PC-9 (cell line): ENCODE data around the gene WFIKKN2. TPM values are rescaled to one million over a fixed set of nuclear protein-coding genes. Genes with fewer than 3 reads are reported as not detected.

Experiments
- BruUV-seq: library from RNA; stranded (reverse); fragments of 400-500 nt; replicated peaks from 2 replicates; lab custom pipeline; 2021; lab: Mats Ljungman, UMichigan
- CTCF ChIA-PET: fragments of 300-600 bp; sonication (Branson Sonifier 250); formaldehyde crosslinking; loops from one replicate; lab custom pipeline; 2022; ENCODE audit warnings: antibody characterized with exemption; lab: Charles Lee
- POLR2A ChIA-PET: fragments of 300-600 bp; sonication (Branson Sonifier 250); formaldehyde crosslinking; loops from one replicate; lab custom pipeline; 2022; ENCODE audit warnings: antibody characterized with exemption; ENCODE audit not compliant: unreplicated experiment; lab: Charles Lee
- DNase-seq, 2 experiments: peaks; one replicate each; pipeline versions ENCODE4 v3.0.0 to v3.0.0-alpha.2; 2015 to 2022; ENCODE audit warnings: mixed read lengths in 1 of 2
- H2AFZ ChIP-seq: fragments of 200-600 bp; sonication (generic); 2 replicates; pipeline ENCODE4 v1.8.1; 2017; ENCODE audit warnings: antibody characterized with exemption
- H3F3A ChIP-seq: fragments of 200-600 bp; sonication (generic); 2 replicates; pipeline ENCODE4 v1.8.1; 2017; ENCODE audit warnings: antibody characterized with exemption, mild to moderate bottlenecking, low read depth; ENCODE audit not compliant: insufficient read depth
- H3K27ac ChIP-seq: fragments of 200-600 bp; sonication (generic); 2 replicates; pipeline ENCODE4 v1.6.1; 2016; ENCODE audit warnings: mixed run types
- H3K27me3 ChIP-seq: fragments of 200-600 bp; sonication (generic); 2 replicates; pipeline ENCODE4 v1.6.1; 2016; ENCODE audit warnings: low read depth, mixed run types; ENCODE audit not compliant: insufficient read depth
- H3K36me3 ChIP-seq: fragments of 200-600 bp; sonication (generic); 2 replicates; pipeline ENCODE4 v1.6.1; 2016; ENCODE audit warnings: low read depth, mixed run types
- H3K4me1 ChIP-seq: fragments of 200-600 bp; sonication (generic); replicated peaks from 2 replicates; pipeline ENCODE4 v1.6.1; 2016; ENCODE audit warnings: mixed run types; ENCODE audit not compliant: insufficient read depth
- H3K4me2 ChIP-seq: fragments of 200-600 bp; sonication (generic); 2 replicates; pipeline ENCODE4 v1.6.1; 2017; ENCODE audit warnings: mixed run types
- H3K4me3 ChIP-seq: fragments of 200-600 bp; sonication (generic); 2 replicates; pipeline ENCODE4 v1.6.1; 2016; ENCODE audit warnings: mixed run types
- H3K79me2 ChIP-seq: fragments of 200-600 bp; sonication (generic); 2 replicates; pipeline ENCODE4 v1.6.1; 2017; ENCODE audit warnings: low read depth, mixed run types
- H3K9me2 ChIP-seq: fragments of 200-600 bp; sonication (generic); 2 replicates; pipeline ENCODE4 v1.8.1; 2017; ENCODE audit warnings: mild to moderate bottlenecking; ENCODE audit not compliant: insufficient read depth
- H3K9me3 ChIP-seq: fragments of 200-600 bp; sonication (generic); 2 replicates; pipeline ENCODE4 v1.8.1; 2016; ENCODE audit warnings: low read depth; ENCODE audit not compliant: insufficient read depth
- H4K20me1 ChIP-seq: fragments of 200-600 bp; sonication (generic); 2 replicates; pipeline ENCODE4 v1.8.1; 2017; ENCODE audit not compliant: insufficient read depth
- EZH2 ChIP-seq: fragments of 200-600 bp; sonication (generic); IDR thresholded peaks from 2 replicates; pipeline ENCODE4 v1.8.0; 2017; ENCODE audit warnings: antibody characterized with exemption, low read depth
- intact Hi-C: fragments of 100-400 bp; cut with micrococcal nuclease; formaldehyde crosslinking; loops from one replicate; pipeline ENCODE4 v1.10.0; 2022; ENCODE audit not compliant: unreplicated experiment
- total RNA-seq: library from RNA; stranded (reverse); gene quantifications from 2 replicates; pipeline ENCODE4 v1.2.3, GENCODE V29; 2021
- TF ChIP-seq, protein P1 (sequence below): fragments of 200-600 bp; sonication (generic); conservative IDR thresholded peaks from 2 replicates; pipeline ENCODE4 v1.6.1; 2017; ENCODE audit warnings: mixed run types, antibody characterized with exemption, mild to moderate bottlenecking, moderate library complexity

Gene WFIKKN2
- total RNA-seq, 1 experiment from 2014 or later = not detected

DNA sequence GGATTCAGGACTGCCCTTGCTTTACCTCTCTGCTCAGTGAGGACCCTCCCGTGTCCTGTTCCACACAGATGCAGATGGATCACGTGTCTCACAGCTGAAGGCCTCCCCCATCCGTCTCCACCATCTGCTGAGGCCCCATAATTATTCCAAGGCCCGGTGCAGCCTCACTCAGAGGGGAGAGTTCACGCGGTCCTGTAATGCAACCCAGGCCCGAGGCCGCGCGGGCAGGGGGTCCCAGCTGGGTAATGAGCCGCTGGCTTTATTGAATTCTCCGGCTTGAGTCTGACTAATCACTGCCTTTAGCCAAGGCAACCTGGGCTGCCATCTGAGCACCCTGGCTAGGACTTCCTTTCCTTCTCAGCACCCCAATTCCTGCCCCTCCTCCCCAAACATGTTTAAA, 4.4 kb upstream of the WFIKKN2 start:
- POLR2A ChIA-PET = interaction anchor here (0.6 kb wide), 1 partner anchor 74 kb away, joined by 15 read pairs; no protein-coding TSS in a partner anchor
- no peaks in the 10 kb centered on the region for H3K79me2 ChIP-seq
- no peaks in the 10 kb centered on the region; the same call in 1 of the 2 replicates for H3F3A ChIP-seq
- H3K9me3 ChIP-seq = no peaks in the 10 kb centered on the region
- peaks cover 27% of the 10 kb centered on the region for H3K27me3 ChIP-seq
- no peak overlapping the region for H3K27ac ChIP-seq
- no peak overlapping the region for H2AFZ ChIP-seq
- TF ChIP-seq, protein P1, sequence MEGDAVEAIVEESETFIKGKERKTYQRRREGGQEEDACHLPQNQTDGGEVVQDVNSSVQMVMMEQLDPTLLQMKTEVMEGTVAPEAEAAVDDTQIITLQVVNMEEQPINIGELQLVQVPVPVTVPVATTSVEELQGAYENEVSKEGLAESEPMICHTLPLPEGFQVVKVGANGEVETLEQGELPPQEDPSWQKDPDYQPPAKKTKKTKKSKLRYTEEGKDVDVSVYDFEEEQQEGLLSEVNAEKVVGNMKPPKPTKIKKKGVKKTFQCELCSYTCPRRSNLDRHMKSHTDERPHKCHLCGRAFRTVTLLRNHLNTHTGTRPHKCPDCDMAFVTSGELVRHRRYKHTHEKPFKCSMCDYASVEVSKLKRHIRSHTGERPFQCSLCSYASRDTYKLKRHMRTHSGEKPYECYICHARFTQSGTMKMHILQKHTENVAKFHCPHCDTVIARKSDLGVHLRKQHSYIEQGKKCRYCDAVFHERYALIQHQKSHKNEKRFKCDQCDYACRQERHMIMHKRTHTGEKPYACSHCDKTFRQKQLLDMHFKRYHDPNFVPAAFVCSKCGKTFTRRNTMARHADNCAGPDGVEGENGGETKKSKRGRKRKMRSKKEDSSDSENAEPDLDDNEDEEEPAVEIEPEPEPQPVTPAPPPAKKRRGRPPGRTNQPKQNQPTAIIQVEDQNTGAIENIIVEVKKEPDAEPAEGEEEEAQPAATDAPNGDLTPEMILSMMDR = no peak
- TF ChIP-seq EZH2 = no peak
- H3K4me2 ChIP-seq = no peak overlapping the region
- no peaks in the 10 kb centered on the region for H4K20me1 ChIP-seq
- DNase-seq = no peak
- H3K36me3 ChIP-seq = no peaks in the 10 kb centered on the region
- H3K4me1 ChIP-seq = no peaks in the 10 kb centered on the region
- no peak overlapping the region for H3K4me3 ChIP-seq
- BruUV-seq = no TSS peak
- no peaks in the 10 kb centered on the region for H3K9me2 ChIP-seq
- intact Hi-C loops = no loop called here
- CTCF ChIA-PET = interaction anchor here (0.5 kb wide), 1 partner anchor 115 kb away, joined by 7 read pairs; no protein-coding TSS in a partner anchor

DNA sequence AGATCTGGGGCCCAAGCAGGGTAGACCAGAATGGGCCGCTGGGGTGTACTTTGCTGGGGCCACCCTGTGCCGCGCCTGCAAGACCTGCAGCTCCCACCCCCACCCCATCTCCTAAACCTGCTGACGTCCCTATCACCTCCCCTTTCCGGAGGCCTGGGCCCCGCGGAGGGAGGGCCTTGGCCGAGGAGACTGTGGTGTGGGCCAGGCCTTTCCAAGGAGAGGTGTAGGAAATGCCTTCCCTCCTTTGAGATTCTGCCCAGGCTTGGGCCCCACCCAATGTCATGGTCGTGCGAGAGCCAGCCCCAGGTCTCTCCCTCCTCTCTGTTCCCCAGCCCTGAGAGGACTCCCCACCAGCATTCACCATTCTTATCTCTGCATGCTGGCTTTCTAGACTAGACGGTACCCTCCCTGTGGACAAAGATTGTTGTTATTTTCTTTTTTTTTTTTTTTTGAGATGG, 3.9 kb upstream of the WFIKKN2 start:
- Histone ChIP-seq H3K36me3 (no peaks in the 10 kb centered on the region), H3K9me2 (no peaks in the 10 kb centered on the region), H3K4me2 (no peak overlapping the region), H3K4me1 (no peaks in the 10 kb centered on the region), H3F3A (no peaks in the 10 kb centered on the region; the same call in 1 of the 2 replicates), H4K20me1 (no peaks in the 10 kb centered on the region), H3K27me3 (peaks cover 27% of the 10 kb centered on the region), H3K4me3 (no peak overlapping the region), H3K79me2 (no peaks in the 10 kb centered on the region), H2AFZ (no peak overlapping the region), H3K27ac (no peak overlapping the region), H3K9me3 (no peaks in the 10 kb centered on the region)
- ChIA-PET CTCF (no interaction called here), POLR2A (interaction anchor here (0.7 kb wide), 1 partner anchor 212 kb away, joined by 7 read pairs; no protein-coding TSS in a partner anchor)
- no TSS peak for BruUV-seq
- TF ChIP-seq, protein P1 = no peak
- TF ChIP-seq EZH2 = no peak
- DNase-seq = no peak
- intact Hi-C loops = no loop called here

DNA sequence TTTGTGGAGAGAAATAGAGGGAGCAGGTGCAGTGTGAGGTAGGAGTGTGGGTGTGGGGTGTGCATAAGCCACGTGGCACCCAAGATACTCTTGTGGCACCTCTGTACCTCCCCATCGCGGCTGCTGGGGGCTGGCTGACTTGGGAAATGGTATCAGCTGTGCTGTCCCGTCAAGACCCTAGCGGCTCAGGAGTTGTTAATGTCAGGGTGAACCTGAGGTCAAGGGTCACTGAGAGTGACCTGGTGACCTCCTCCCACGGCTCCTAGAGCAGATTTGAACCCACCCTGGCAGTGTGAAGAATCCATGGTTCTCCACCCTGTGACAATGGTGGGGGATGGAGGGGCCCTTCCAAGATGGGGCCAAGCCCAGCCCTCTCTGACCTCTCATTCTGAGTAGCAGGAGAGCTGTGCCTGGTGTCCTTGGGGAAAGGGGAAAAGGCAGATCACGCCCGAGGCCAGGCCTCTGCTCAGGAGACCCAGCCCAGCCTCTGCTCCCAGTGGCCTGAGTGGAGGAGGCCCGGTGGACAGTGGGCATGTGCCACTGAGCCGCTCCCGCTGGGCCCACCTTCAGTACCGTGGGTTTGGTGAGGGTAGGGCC, 3.0 kb upstream of the WFIKKN2 start:
- no peaks in the 10 kb centered on the region; the same call in 1 of the 2 replicates for H3F3A ChIP-seq
- ChIA-PET CTCF (no interaction called here), POLR2A (interaction anchor here (0.7 kb wide), 1 partner anchor 1468 kb away, joined by 3 read pairs; no protein-coding TSS in a partner anchor)
- no peak overlapping the region for H3K27ac ChIP-seq
- H3K79me2 ChIP-seq = no peaks in the 10 kb centered on the region
- peaks cover 27% of the 10 kb centered on the region for H3K27me3 ChIP-seq
- H4K20me1 ChIP-seq = no peaks in the 10 kb centered on the region
- H3K9me2 ChIP-seq = no peaks in the 10 kb centered on the region
- no peaks in the 10 kb centered on the region for H3K4me1 ChIP-seq
- no peaks in the 10 kb centered on the region for H3K9me3 ChIP-seq
- intact Hi-C loops = no loop called here
- TF ChIP-seq EZH2 = no peak
- TF ChIP-seq, protein P1 = no peak
- no peak overlapping the region for H2AFZ ChIP-seq
- no peaks in the 10 kb centered on the region for H3K36me3 ChIP-seq
- no peak overlapping the region for H3K4me2 ChIP-seq
- H3K4me3 ChIP-seq = no peak overlapping the region
- no peak for DNase-seq
- no TSS peak for BruUV-seq
